Neural cell (in vitro differentiated cells): ENCODE data around the gene FADS3. TPM values are rescaled to one million over a fixed set of nuclear protein-coding genes. Genes with fewer than 3 reads are reported as not detected.

Source experiments
- H2AFZ ChIP-seq: fragments of 200-600, 300-800 bp; sonication (generic), shearing (Covaris generic); 2 replicates; pipeline ENCODE4 v1.6.0; 2014; ENCODE audit warnings: low read depth, mild to moderate bottlenecking, antibody characterized with exemption, low read length, moderate library complexity
- H3F3A ChIP-seq: fragments of 200-600 bp; shearing (Covaris generic); 2 replicates; pipeline ENCODE4 v1.6.1; 2016; ENCODE audit warnings: mild to moderate bottlenecking, moderate library complexity, mixed read lengths, antibody characterized with exemption, low read length; ENCODE audit not compliant: insufficient read depth, poor library complexity, severe bottlenecking
- H3K27ac ChIP-seq: fragments of 200-600, 300-800 bp; sonication (generic), shearing (Covaris generic); 2 replicates; pipeline ENCODE4 v1.5.1; 2014; ENCODE audit warnings: mild to moderate bottlenecking, low read length, moderate library complexity
- H3K27me3 ChIP-seq: fragments of 300-800, 200-600 bp; sonication (generic), shearing (Covaris generic); 2 replicates; pipeline ENCODE4 v1.6.0; 2014; ENCODE audit warnings: mild to moderate bottlenecking, low read depth, low read length, moderate library complexity; ENCODE audit not compliant: insufficient read depth
- H3K36me3 ChIP-seq: fragments of 300-800, 200-600 bp; sonication (generic), shearing (Covaris generic); 2 replicates; pipeline ENCODE4 v1.5.1; 2014; ENCODE audit warnings: mild to moderate bottlenecking, antibody characterized with exemption, low read length, moderate library complexity; ENCODE audit not compliant: insufficient read depth
- H3K4me2 ChIP-seq: fragments of 300-800, 200-600 bp; sonication (generic), shearing (Covaris generic); 2 replicates; pipeline ENCODE4 v1.6.0; 2014; ENCODE audit warnings: mild to moderate bottlenecking, low read length
- H3K4me3 ChIP-seq: fragments of 300-800, 200-600 bp; sonication (generic), shearing (Covaris generic); 2 replicates; pipeline ENCODE4 v1.5.1; 2014; ENCODE audit warnings: mild to moderate bottlenecking, low read length, moderate library complexity
- H3K79me2 ChIP-seq: fragments of 200-600 bp; shearing (Covaris generic); replicated peaks from 2 replicates; pipeline ENCODE4 v1.6.0; 2014; ENCODE audit warnings: mild to moderate bottlenecking, low read length, moderate library complexity; ENCODE audit not compliant: insufficient read depth
- H3K9ac ChIP-seq: fragments of 300-800, 200-600 bp; sonication (generic), shearing (Covaris generic); 2 replicates; pipeline ENCODE4 v1.6.1; 2016; ENCODE audit warnings: mild to moderate bottlenecking, low read length, mixed read lengths
- H3K9me2 ChIP-seq: fragments of 200-600 bp; shearing (Covaris generic); 2 replicates; pipeline ENCODE4 v1.6.1; 2016; ENCODE audit warnings: mild to moderate bottlenecking, low read length, mixed read lengths; ENCODE audit not compliant: insufficient read depth
- H3K9me3 ChIP-seq: fragments of 200-600, 300-800 bp; sonication (generic), shearing (Covaris generic); 2 replicates; pipeline ENCODE4 v1.6.1; 2016; ENCODE audit warnings: mild to moderate bottlenecking, mixed run types, low read length, moderate library complexity, mixed read lengths
- H4K20me1 ChIP-seq: fragments of 200-600 bp; shearing (Covaris generic); 2 replicates; pipeline ENCODE4 v1.6.1; 2016; ENCODE audit warnings: mild to moderate bottlenecking, mixed run types; ENCODE audit not compliant: insufficient read depth
- EP300 ChIP-seq: fragments of 450-650 bp; conservative IDR thresholded peaks from 2 replicates; pipeline ENCODE4 v1.6.1; 2014; ENCODE audit warnings: antibody characterized with exemption, mild to moderate bottlenecking, moderate library complexity; ENCODE audit not compliant: poor library complexity, severe bottlenecking
- EZH2 ChIP-seq: fragments of 200-600, 300-800 bp; shearing (Covaris generic), sonication (generic); IDR thresholded peaks from 2 replicates; pipeline ENCODE4 v1.6.1; 2014; ENCODE audit warnings: antibody characterized with exemption, low read length, borderline replicate concordance, mild to moderate bottlenecking; ENCODE audit not compliant: insufficient read depth, poor library complexity, severe bottlenecking
- MXI1 ChIP-seq: fragments of 450-650 bp; conservative IDR thresholded peaks from 2 replicates; pipeline ENCODE4 v1.6.1; 2014; ENCODE audit warnings: antibody characterized with exemption, mild to moderate bottlenecking; ENCODE audit not compliant: poor library complexity, severe bottlenecking
- POLR2AphosphoS5 ChIP-seq: IDR thresholded peaks from 2 replicates; pipeline ENCODE4 v1.6.1; 2012
- RAD21 ChIP-seq: fragments of 450-650 bp; conservative IDR thresholded peaks from 2 replicates; pipeline ENCODE4 v1.6.1; 2014; ENCODE audit warnings: antibody characterized with exemption, mild to moderate bottlenecking, moderate library complexity
- SMC3 ChIP-seq: fragments of 450-650 bp; conservative IDR thresholded peaks from 2 replicates; pipeline ENCODE4 v1.6.1; 2014; ENCODE audit warnings: antibody characterized with exemption, mild to moderate bottlenecking, moderate library complexity; ENCODE audit not compliant: poor library complexity
- TAF1 ChIP-seq: IDR thresholded peaks from 2 replicates; pipeline ENCODE4 v1.6.1; 2012; ENCODE audit warnings: low read depth
- polyA plus RNA-seq: library from polyadenylated mRNA; depleted of rRNA; stranded (reverse); fragments of >200 nt; gene quantifications from 2 replicates; pipeline ENCODE4 v1.2.3, GENCODE V29; 2014
- TF ChIP-seq, protein P1 (sequence below): fragments of 450-650 bp; IDR thresholded peaks from 2 replicates; pipeline ENCODE4 v1.5.1; 2014; ENCODE audit warnings: antibody characterized with exemption, mild to moderate bottlenecking, moderate library complexity; ENCODE audit not compliant: poor library complexity, severe bottlenecking
- TF ChIP-seq, protein P2 (sequence below): IDR thresholded peaks from 2 replicates; pipeline ENCODE4 v1.6.1; 2012; ENCODE audit warnings: borderline replicate concordance

The FADS3 gene
- polyA plus RNA-seq, 1 donor from 2014 or later = 35.4 TPM

DNA sequence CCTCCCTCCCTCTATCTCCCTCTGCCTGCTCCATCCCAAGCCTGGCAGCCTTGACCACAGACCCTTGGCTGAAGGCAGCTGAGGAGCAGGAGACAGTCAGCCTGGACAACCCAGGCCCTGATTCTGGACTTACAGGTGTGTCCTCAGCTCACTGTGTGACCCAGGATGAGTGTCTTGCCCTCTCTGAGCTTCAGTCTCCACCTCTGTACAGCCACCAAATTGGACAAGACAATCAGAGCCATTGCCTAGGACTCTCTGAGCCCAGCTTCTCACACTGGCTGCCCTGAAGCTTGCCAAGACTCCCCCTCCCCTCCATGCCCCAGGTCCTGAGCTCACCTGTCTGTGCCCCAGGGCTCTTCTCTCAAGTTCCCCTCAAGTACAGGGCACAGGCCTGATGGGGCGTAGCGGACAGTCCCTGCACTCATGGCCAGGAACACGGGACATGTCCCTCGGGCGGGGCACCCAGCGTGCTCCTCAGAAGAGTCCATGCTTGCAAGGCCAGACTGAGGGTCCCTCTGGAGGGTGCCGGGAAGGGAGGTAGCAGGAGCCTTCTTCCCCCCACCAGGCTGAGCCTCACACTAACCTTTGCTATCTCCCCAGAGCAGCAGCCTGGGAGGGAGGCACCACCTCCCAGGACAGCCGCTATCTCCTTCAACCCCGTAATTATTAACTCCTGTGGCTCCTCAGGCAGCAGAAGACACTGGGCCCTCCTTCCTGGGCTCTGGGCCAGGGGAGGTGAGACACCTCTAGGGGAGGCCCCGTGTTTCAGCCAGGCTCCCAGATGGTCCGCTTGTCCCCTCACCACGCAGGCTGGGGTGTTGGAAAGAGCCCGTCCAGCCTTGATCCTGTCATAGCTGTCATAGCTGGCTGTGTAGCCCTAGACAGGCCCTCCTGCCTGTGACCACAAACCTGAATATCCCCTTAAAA lies 28.6 kb upstream of the FADS3 start:
- Histone ChIP-seq H3K4me3 (no peak overlapping the region), H3K27ac (no peak overlapping the region), H4K20me1 (no peaks in the 10 kb centered on the region), H3K27me3 (peaks cover 28% of the 10 kb centered on the region), H3K9ac (no peak overlapping the region), H3K36me3 (no peaks in the 10 kb centered on the region), H3F3A (no peaks in the 10 kb centered on the region), H3K9me3 (no peaks in the 10 kb centered on the region), H3K4me2 (no peak overlapping the region), H3K79me2 (no peaks in the 10 kb centered on the region), H3K9me2 (no peaks in the 10 kb centered on the region), H2AFZ (no peak overlapping the region)
- TF ChIP-seq SMC3 = no peak
- no peak for TF ChIP-seq EZH2
- no peak for TF ChIP-seq TAF1
- TF ChIP-seq MXI1 = no peak
- no peak for TF ChIP-seq RAD21
- TF ChIP-seq, protein P1, sequence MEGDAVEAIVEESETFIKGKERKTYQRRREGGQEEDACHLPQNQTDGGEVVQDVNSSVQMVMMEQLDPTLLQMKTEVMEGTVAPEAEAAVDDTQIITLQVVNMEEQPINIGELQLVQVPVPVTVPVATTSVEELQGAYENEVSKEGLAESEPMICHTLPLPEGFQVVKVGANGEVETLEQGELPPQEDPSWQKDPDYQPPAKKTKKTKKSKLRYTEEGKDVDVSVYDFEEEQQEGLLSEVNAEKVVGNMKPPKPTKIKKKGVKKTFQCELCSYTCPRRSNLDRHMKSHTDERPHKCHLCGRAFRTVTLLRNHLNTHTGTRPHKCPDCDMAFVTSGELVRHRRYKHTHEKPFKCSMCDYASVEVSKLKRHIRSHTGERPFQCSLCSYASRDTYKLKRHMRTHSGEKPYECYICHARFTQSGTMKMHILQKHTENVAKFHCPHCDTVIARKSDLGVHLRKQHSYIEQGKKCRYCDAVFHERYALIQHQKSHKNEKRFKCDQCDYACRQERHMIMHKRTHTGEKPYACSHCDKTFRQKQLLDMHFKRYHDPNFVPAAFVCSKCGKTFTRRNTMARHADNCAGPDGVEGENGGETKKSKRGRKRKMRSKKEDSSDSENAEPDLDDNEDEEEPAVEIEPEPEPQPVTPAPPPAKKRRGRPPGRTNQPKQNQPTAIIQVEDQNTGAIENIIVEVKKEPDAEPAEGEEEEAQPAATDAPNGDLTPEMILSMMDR = no peak
- no peak for TF ChIP-seq POLR2AphosphoS5
- TF ChIP-seq, protein P2, sequence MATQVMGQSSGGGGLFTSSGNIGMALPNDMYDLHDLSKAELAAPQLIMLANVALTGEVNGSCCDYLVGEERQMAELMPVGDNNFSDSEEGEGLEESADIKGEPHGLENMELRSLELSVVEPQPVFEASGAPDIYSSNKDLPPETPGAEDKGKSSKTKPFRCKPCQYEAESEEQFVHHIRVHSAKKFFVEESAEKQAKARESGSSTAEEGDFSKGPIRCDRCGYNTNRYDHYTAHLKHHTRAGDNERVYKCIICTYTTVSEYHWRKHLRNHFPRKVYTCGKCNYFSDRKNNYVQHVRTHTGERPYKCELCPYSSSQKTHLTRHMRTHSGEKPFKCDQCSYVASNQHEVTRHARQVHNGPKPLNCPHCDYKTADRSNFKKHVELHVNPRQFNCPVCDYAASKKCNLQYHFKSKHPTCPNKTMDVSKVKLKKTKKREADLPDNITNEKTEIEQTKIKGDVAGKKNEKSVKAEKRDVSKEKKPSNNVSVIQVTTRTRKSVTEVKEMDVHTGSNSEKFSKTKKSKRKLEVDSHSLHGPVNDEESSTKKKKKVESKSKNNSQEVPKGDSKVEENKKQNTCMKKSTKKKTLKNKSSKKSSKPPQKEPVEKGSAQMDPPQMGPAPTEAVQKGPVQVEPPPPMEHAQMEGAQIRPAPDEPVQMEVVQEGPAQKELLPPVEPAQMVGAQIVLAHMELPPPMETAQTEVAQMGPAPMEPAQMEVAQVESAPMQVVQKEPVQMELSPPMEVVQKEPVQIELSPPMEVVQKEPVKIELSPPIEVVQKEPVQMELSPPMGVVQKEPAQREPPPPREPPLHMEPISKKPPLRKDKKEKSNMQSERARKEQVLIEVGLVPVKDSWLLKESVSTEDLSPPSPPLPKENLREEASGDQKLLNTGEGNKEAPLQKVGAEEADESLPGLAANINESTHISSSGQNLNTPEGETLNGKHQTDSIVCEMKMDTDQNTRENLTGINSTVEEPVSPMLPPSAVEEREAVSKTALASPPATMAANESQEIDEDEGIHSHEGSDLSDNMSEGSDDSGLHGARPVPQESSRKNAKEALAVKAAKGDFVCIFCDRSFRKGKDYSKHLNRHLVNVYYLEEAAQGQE = no peak
- no peak for TF ChIP-seq EP300

DNA sequence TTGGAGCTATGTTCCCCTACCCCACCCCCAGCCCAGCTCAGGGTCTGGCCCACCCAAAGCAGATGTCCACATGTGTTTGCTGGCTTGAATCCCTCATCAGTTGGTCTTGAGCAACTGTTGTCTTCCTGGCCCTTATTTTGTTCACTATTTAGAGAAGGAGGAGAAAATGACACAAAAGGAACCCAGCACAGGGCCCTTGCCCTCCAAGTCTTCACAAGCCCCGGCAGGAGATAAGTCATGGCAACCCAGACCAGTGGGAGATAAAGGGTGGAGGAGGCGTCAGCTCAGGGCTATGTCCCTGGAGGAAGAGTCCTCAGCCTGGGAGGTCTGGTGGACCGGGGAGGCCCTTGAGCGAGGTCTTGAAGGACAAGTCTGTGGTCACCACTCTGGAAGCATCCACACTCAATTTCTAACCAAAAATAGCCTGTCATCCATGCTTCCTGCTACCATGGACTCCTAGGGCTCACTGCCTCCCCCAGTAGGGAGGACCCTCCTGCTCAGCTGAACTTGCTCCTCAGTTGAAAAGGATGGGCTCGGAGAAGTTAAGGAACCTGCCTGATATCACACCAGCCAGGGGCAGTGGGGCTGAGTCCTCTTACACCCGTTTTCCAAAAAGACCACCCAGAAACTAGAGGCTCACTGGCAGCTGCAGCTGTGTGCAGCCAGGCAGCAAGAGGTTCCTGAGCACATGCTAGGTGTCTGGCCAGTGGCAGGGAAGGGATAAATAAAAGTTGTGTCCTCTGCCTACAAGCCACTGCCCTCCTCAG lies 27.8 kb upstream of the FADS3 start:
- Histone ChIP-seq H3K4me2 (no peak overlapping the region), H3K27me3 (peaks cover 28% of the 10 kb centered on the region), H3K4me3 (no peak overlapping the region), H2AFZ (no peak overlapping the region), H3F3A (no peaks in the 10 kb centered on the region), H3K9me2 (no peaks in the 10 kb centered on the region), H3K79me2 (no peaks in the 10 kb centered on the region), H3K27ac (no peak overlapping the region), H3K9ac (no peak overlapping the region), H3K36me3 (no peaks in the 10 kb centered on the region), H3K9me3 (no peaks in the 10 kb centered on the region), H4K20me1 (no peaks in the 10 kb centered on the region)
- TF ChIP-seq SMC3 (no peak), POLR2AphosphoS5 (no peak), EP300 (no peak), RAD21 (no peak), MXI1 (no peak)
- TF ChIP-seq, protein P1 = no peak
- TF ChIP-seq, protein P2 = no peak
